Endothelial cell of umbilical vein (primary cell): Measurements from ENCODE around the gene BCL3.

Source experiments
- EZH2 ChIP-seq: IDR thresholded peaks from 2 replicates; pipeline ENCODE4 v1.6.1; 2012; ENCODE audit warnings: borderline replicate concordance, low read depth, mild to moderate bottlenecking, moderate library complexity, low read length, inconsistent platforms; ENCODE audit not compliant: severe bottlenecking
- GATA2 ChIP-seq: IDR thresholded peaks from 2 replicates; pipeline ENCODE4 v1.7.0; 2011; ENCODE audit warnings: low read depth, mild to moderate bottlenecking, moderate library complexity, mixed read lengths, low read length; ENCODE audit not compliant: insufficient read length, insufficient read depth
- MYC ChIP-seq: IDR thresholded peaks from one replicate; pipeline ENCODE4 v1.6.1; 2011; ENCODE audit warnings: mild to moderate bottlenecking, low read depth, low read length
- POLR2A ChIP-seq: IDR thresholded peaks from 2 replicates; pipeline ENCODE4 v1.6.1; 2012; ENCODE audit warnings: low read depth, mild to moderate bottlenecking, control low read depth, low read length
- POLR2AphosphoS5 ChIP-seq: IDR thresholded peaks from 2 replicates; pipeline ENCODE4 v1.6.1; 2012; ENCODE audit warnings: low read depth, mild to moderate bottlenecking, control low read depth, low read length, moderate library complexity; ENCODE audit not compliant: insufficient read depth
- TF ChIP-seq, protein P1 (sequence below): IDR thresholded peaks from 2 replicates; pipeline ENCODE4 v1.6.1; 2011; ENCODE audit not compliant: insufficient read depth, insufficient read length
- TF ChIP-seq, protein P2 (sequence below), 2 donors: IDR thresholded peaks; 1 replicate in 1 of 2; 2 replicates in 1 of 2; pipeline ENCODE4 v1.5.1; 2011; ENCODE audit warnings: low read length in 2 of 2, mild to moderate bottlenecking in 2 of 2, moderate library complexity in 2 of 2, control low read depth in 1 of 2, inconsistent platforms in 1 of 2, low read depth in 1 of 2; ENCODE audit not compliant: insufficient read depth in 1 of 2; ENCODE audit errors: extremely low read depth in 1 of 2

DNA sequence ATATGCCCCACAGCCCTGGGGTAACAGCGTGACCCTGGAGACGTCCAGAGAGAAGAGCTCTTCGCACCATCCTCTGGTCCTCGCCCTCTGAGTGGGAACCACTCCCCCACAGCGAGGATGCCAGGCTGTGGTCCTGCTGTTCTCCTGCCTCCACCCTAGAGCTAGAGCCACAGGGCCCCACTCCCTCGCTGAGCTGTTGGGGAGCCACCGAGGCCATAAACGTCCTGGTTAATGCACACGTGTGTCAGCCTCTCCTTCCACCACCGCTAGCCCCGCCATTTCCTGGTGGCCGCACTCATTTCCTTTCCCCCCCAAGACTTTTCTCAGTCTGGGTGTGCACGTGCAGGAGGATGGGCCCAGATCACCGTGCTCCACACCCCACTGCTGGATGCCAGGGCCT is 38.0 kb upstream of the BCL3 start:
- TF ChIP-seq, protein P1, sequence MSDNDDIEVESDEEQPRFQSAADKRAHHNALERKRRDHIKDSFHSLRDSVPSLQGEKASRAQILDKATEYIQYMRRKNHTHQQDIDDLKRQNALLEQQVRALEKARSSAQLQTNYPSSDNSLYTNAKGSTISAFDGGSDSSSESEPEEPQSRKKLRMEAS = no peak
- TF ChIP-seq, protein P2, sequence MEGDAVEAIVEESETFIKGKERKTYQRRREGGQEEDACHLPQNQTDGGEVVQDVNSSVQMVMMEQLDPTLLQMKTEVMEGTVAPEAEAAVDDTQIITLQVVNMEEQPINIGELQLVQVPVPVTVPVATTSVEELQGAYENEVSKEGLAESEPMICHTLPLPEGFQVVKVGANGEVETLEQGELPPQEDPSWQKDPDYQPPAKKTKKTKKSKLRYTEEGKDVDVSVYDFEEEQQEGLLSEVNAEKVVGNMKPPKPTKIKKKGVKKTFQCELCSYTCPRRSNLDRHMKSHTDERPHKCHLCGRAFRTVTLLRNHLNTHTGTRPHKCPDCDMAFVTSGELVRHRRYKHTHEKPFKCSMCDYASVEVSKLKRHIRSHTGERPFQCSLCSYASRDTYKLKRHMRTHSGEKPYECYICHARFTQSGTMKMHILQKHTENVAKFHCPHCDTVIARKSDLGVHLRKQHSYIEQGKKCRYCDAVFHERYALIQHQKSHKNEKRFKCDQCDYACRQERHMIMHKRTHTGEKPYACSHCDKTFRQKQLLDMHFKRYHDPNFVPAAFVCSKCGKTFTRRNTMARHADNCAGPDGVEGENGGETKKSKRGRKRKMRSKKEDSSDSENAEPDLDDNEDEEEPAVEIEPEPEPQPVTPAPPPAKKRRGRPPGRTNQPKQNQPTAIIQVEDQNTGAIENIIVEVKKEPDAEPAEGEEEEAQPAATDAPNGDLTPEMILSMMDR (IDR thresholded peaks at IDR 0.05; ENCODE audit: extremely low read depth in 1 of 2, insufficient read depth in 1 of 2, low read depth in 1 of 2, low read length in 2 of 2) = no peak
- no peak for TF ChIP-seq POLR2A
- TF ChIP-seq MYC = no peak
- no peak for TF ChIP-seq EZH2
- TF ChIP-seq POLR2AphosphoS5 = no peak
- no peak for TF ChIP-seq GATA2
